ENCODE data around the gene NF1. TPM values are rescaled to one million over a fixed set of nuclear protein-coding genes. Genes with fewer than 3 reads are reported as not detected.
"Not testable (repeated sequence)": the region's sequence is repeated elsewhere in the genome, so short reads cannot be mapped to it uniquely, and the experiment has no call there.

NF1 gene
- polyA plus RNA-seq, 2 of the 4 experiments (the other 2 are of a cell fraction): 15.9 to 73.2 TPM

- POLR2A ChIA-PET: no interaction called here
- CTCF ChIA-PET: interaction anchor here (0.7 to 1.1 kb wide), 2 partner anchors 10 to 29 kb away, joined by 3 read pairs; no protein-coding TSS in a partner anchor
- no peak for TF ChIP-seq HDAC2 (IDR thresholded peaks at IDR 0.05)
Observed at GRCh38 chr17:31175237-31175636, 80.5 kb downstream of the NF1 start.

GRCh38 chr17:31176143-31176542 lies 81.4 kb downstream of the NF1 start:
- POLR2A ChIA-PET; H3K4me3 ChIP-seq; ATAC-seq; H3K4me2 ChIP-seq; H3K4me1 ChIP-seq; H3K27ac ChIP-seq; H3K9me3 ChIP-seq; CTCF ChIA-PET; DNase-seq (ENCODE audit: low read depth in 1 of 2, low spot score in 1 of 2); FAIRE-seq: not testable (repeated sequence)
- 94% methylated on average over 3 of the region's 3 CpGs for WGBS (ENCODE audit: missing lambda C conversion rate)

More at GRCh38 chr17:31175237-31175636, 80.5 kb downstream of the NF1 start:
- H3K9me3 ChIP-seq: no peaks in the 10 kb centered on the region
- H3K4me1 ChIP-seq: no peaks in the 10 kb centered on the region
- 97% methylated on average over 5 of the region's 5 CpGs for WGBS (ENCODE audit: missing lambda C conversion rate)
- no peak for ATAC-seq
- peak; percentile 39 for FAIRE-seq
- no peak overlapping the region for H3K27ac ChIP-seq
- H3K4me3 ChIP-seq: no peak overlapping the region
- no peak overlapping the region for H3K4me2 ChIP-seq
- no peak for DNase-seq (ENCODE audit: low read depth in 1 of 2, low spot score in 1 of 2)

GRCh38 chr17:31178951-31179350 lies 84.2 kb downstream of the NF1 start:
- H3K9me3 ChIP-seq; POLR2A ChIA-PET; CTCF ChIA-PET; DNase-seq (ENCODE audit: low read depth in 1 of 2, low spot score in 1 of 2); H3K4me1 ChIP-seq; FAIRE-seq; ATAC-seq; H3K4me2 ChIP-seq; H3K4me3 ChIP-seq; H3K27ac ChIP-seq: not testable (repeated sequence)
- WGBS (ENCODE audit: missing lambda C conversion rate): 86% methylated on average over 2 of the region's 2 CpGs

- H3K4me3 ChIP-seq: no peak overlapping the region
- peaks cover 4% of the 10 kb centered on the region; the same call in 1 of the 3 replicates for H3K9me3 ChIP-seq
- CTCF ChIA-PET: interaction anchor here (0.7 to 1.1 kb wide), 3 partner anchors 14 to 23 kb away, joined by 3 to 5 read pairs (median 4); no protein-coding TSS in a partner anchor
- WGBS (ENCODE audit: missing lambda C conversion rate): 80% methylated on average over 5 of the region's 5 CpGs
- DNase-seq (ENCODE audit: low read depth in 1 of 2, low spot score in 1 of 2): no peak
- H3K27ac ChIP-seq: no peak overlapping the region
- POLR2A ChIA-PET: no interaction called here
- peaks cover 13% of the 10 kb centered on the region; the same call in 2 of the 3 replicates for H3K4me1 ChIP-seq
- no peak overlapping the region for H3K4me2 ChIP-seq
- TF ChIP-seq ATOH8 (CRISPR knock-in tag; IDR thresholded peaks at IDR 0.05; ENCODE audit: low read depth): no peak
- peak in 1 of 2 experiments; percentile 22; a peak in 1 of 4 replicates for TF ChIP-seq CEBPB (IDR thresholded peaks at IDR 0.05)
- no peak for TF ChIP-seq JUN (IDR thresholded peaks at IDR 0.05)
- no peak for TF ChIP-seq GATA3 (IDR thresholded peaks at IDR 0.05; ENCODE audit: borderline replicate concordance)
- no peak for ATAC-seq
- FAIRE-seq: peak; percentile 36
Observed at GRCh38 chr17:31195305-31195704, 100.5 kb downstream of the NF1 start.

GRCh38 chr17:31198026-31198425 lies 103.2 kb downstream of the NF1 start:
- peak overlapping the region; percentile 1; the same call in 1 of the 3 replicates for H3K4me2 ChIP-seq
- TF ChIP-seq ZFP36 (IDR thresholded peaks at IDR 0.05; ENCODE audit: borderline replicate concordance, partially characterized antibody) (no peak), EP300 (IDR thresholded peaks at IDR 0.05) (no peak), ZC3H11A (IDR thresholded peaks at IDR 0.05) (no peak), USF2 (IDR thresholded peaks at IDR 0.05) (no peak), HES2 (IDR thresholded peaks at IDR 0.05) (no peak), CTCF (IDR thresholded peaks at IDR 0.05) (no peak), HDAC2 (IDR thresholded peaks at IDR 0.05) (no peak)
- FAIRE-seq (peak; percentile 49), DNase-seq (ENCODE audit: low read depth in 1 of 2, low spot score in 1 of 2) (no peak), ATAC-seq (no peak)
- no peak overlapping the region for H3K27ac ChIP-seq
- ChIA-PET POLR2A (no interaction called here), CTCF (interaction anchor here (0.6 to 3.4 kb wide), 3 partner anchors 18 to 144 kb away, joined by 3 to 17 read pairs (median 3); no protein-coding TSS in a partner anchor)
- H3K9me3 ChIP-seq: peaks cover 4% of the 10 kb centered on the region; the same call in 1 of the 3 replicates
- WGBS (ENCODE audit: missing lambda C conversion rate): 82% methylated on average over 1 of the region's 1 CpG
- H3K4me3 ChIP-seq: no peak overlapping the region
- peaks cover 13% of the 10 kb centered on the region; the same call in 2 of the 3 replicates for H3K4me1 ChIP-seq

GRCh38 chr17:31198666-31199065 lies 103.9 kb downstream of the NF1 start:
- POLR2A ChIA-PET; ATAC-seq; FAIRE-seq; H3K4me3 ChIP-seq; H3K9me3 ChIP-seq; DNase-seq (ENCODE audit: low read depth in 1 of 2, low spot score in 1 of 2); H3K27ac ChIP-seq: not testable (repeated sequence)
- Histone ChIP-seq H3K4me1 (peaks cover 13% of the 10 kb centered on the region; the same call in 2 of the 3 replicates), H3K4me2 (peak overlapping the region; percentile 3; the same call in 1 of the 3 replicates)
- 72% methylated on average over 2 of the region's 2 CpGs for WGBS (ENCODE audit: missing lambda C conversion rate)
- CTCF ChIA-PET: interaction anchor here (0.8 to 3.4 kb wide), 3 partner anchors 18 to 35 kb away, joined by 3 to 17 read pairs (median 3); no protein-coding TSS in a partner anchor
